ENCODE results near the gene CLOCK.

CLOCK gene

DNA sequence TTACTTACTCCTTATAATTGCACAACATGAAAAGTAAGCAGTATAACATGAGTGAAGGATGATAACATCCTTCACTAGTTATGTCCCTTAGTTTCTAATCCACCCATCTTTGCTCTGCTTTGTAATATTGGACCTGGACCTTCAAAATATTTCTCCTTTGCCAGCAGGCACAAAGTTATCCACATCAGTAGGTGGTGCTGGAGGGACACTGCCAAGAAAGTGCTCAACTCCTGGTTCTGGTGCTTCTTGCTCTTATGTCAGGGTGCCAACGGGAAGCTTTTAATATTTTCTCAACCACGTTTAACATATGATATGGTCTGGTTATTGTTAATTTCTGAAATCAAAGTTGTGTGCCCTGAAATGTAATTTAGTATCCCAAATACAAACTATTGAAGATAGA lies 101.9 kb downstream of the CLOCK start:
- no peak for DNase-seq (ENCODE audit: extremely low spot score)
- POLR2A ChIA-PET, result interaction anchor here (0.6 kb wide), 1 partner anchor 88 kb away, joined by 4 read pairs; no protein-coding TSS in a partner anchor

DNA sequence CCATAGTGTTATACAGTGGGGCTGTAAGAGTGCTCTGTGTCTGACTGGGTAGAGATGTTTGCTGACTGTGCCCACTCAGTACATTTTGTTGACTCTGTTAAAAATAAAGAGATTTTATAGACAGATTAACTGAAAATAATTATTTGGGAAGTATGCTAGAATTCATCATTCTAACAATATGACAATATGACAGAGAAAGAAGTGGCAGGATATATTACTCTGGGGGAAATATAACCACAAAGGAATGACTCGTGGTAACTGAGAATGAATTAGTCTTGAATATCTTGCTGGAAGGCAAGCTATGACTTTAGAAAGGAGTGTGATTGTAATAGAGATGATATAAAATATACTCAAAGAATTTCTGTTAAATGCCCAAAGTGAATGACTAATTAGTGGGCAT lies 104.2 kb downstream of the CLOCK start:
- no peak for DNase-seq (ENCODE audit: extremely low spot score)
- ChIA-PET CTCF (interaction anchor here (2.3 kb wide), 1 partner anchor 12 kb away, joined by 6 read pairs; no protein-coding TSS in a partner anchor), POLR2A (no interaction called here)
- TF ChIP-seq, protein P1, sequence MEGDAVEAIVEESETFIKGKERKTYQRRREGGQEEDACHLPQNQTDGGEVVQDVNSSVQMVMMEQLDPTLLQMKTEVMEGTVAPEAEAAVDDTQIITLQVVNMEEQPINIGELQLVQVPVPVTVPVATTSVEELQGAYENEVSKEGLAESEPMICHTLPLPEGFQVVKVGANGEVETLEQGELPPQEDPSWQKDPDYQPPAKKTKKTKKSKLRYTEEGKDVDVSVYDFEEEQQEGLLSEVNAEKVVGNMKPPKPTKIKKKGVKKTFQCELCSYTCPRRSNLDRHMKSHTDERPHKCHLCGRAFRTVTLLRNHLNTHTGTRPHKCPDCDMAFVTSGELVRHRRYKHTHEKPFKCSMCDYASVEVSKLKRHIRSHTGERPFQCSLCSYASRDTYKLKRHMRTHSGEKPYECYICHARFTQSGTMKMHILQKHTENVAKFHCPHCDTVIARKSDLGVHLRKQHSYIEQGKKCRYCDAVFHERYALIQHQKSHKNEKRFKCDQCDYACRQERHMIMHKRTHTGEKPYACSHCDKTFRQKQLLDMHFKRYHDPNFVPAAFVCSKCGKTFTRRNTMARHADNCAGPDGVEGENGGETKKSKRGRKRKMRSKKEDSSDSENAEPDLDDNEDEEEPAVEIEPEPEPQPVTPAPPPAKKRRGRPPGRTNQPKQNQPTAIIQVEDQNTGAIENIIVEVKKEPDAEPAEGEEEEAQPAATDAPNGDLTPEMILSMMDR (IDR thresholded peaks at IDR 0.05; ENCODE audit: control extremely low read depth, extremely low read depth, low read depth, missing control alignments), result no peak

More for the DNA sequence above, 101.9 kb downstream of the CLOCK start:
- TF ChIP-seq, protein P1 (IDR thresholded peaks at IDR 0.05; ENCODE audit: control extremely low read depth, extremely low read depth, low read depth, missing control alignments), result peak; percentile 27
- CTCF ChIA-PET, result interaction anchor here (0.8 to 2.1 kb wide), 5 partner anchors 13 to 96 kb away, joined by 3 to 6 read pairs (median 3); no protein-coding TSS in a partner anchor

DNA sequence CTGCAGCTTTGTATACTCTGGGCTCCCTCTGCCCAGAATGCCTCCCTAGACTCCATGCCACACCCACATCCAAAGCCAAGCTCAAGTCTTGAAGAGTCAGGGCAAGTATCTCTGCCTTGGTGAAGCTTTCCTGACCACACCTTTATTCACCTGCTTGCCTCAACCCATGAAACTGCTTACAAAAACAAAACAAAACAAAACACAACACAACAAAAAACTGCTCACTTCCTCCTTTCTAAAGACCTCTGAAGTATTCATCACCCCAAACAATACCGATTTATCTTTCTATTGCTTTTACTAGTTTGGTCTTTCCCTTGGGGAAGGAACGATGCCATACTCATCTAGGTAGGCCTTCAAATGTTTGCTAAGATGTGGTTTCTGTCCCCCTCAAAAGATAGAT lies 105.9 kb downstream of the CLOCK start:
- ChIA-PET POLR2A (no interaction called here), CTCF (no interaction called here)
- TF ChIP-seq, protein P1 (IDR thresholded peaks at IDR 0.05; ENCODE audit: control extremely low read depth, extremely low read depth, low read depth, missing control alignments), result no peak
- DNase-seq (ENCODE audit: extremely low spot score), result no peak

DNA sequence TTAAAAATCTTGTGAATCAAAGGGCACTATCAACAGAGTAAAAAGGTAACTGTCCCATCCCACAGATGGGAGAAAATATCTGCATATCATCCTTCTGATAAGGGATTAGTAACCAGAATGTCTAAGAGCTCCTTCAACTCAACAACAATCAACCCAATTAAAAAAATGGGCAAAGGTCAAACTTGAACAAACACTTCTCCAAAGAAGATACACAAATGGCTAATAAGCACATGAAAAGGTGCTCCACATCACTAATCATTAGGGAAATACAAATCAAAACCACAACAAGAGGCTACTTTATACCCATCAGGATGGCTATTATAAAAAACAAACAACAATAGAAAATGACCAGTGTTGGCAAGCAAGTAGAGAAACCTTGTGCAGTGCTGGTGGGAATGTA lies 107.7 kb downstream of the CLOCK start:
- ChIA-PET POLR2A (no interaction called here), CTCF (interaction anchor here (1.2 to 1.9 kb wide), 3 partner anchors 13 to 428 kb away, joined by 3 to 5 read pairs (median 4); no protein-coding TSS in a partner anchor)
- TF ChIP-seq, protein P1 (IDR thresholded peaks at IDR 0.05; ENCODE audit: control extremely low read depth, extremely low read depth, low read depth, missing control alignments), result no peak
- DNase-seq (ENCODE audit: extremely low spot score), result no peak

DNA sequence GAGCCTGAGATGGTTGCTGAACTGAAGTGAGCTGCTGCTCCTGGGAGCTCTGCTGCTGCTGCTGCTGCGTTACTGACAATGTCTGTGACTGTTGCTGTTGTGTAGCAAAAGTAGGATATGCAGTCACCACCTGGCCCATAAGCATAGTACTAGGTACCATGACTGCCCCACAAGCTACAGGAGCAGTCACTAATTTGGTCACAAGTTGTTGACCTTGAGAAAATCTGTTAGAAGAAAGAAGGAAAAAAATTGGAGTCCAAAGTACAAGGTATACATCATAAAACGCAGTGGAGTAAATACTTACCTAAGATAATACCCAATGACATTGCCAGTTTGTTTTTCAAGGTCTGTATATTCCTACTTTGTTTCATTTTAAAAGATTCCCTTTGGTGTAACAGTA lies 108.4 kb downstream of the CLOCK start:
- CTCF ChIA-PET, result interaction anchor here (0.7 to 2.1 kb wide), 9 partner anchors 7 to 429 kb away, joined by 3 to 5 read pairs (median 4); no protein-coding TSS in a partner anchor
- TF ChIP-seq, protein P1 (IDR thresholded peaks at IDR 0.05; ENCODE audit: control extremely low read depth, extremely low read depth, low read depth, missing control alignments), result no peak
- POLR2A ChIA-PET, result no interaction called here
- DNase-seq (ENCODE audit: extremely low spot score), result no peak

DNA sequence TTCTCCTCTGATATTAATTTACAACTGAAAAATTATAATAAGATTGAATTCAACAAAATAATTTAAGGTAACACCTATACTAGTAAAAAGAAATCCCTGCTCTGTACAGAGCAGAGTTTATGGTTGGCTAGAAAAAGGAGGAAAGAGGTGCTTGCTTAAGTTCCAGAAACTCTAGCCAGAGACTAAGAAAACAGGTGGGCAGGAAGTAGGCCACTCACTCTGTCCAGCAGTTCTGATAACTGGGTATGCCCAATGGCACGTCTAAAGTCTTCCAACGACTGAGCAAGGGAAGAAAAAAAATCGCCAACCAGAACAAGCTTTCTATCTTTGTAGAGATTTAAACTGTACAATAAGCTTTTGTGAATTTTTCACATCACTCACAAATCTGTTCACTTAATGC lies 108.9 kb downstream of the CLOCK start:
- CTCF ChIA-PET, result interaction anchor here (0.9 to 2.1 kb wide), 9 partner anchors 8 to 430 kb away, joined by 3 to 5 read pairs (median 4); no protein-coding TSS in a partner anchor

More for the DNA sequence above, 108.9 kb downstream of the CLOCK start:
- POLR2A ChIA-PET, result interaction anchor here (0.6 kb wide), 1 partner anchor 9 kb away, joined by 3 read pairs; no protein-coding TSS in a partner anchor
- TF ChIP-seq, protein P1 (IDR thresholded peaks at IDR 0.05; ENCODE audit: control extremely low read depth, extremely low read depth, low read depth, missing control alignments), result no peak
- no peak for DNase-seq (ENCODE audit: extremely low spot score)
